ENCODE data around the gene LIME1. TPM values are rescaled to one million over a fixed set of nuclear protein-coding genes. Genes with fewer than 3 reads are reported as not detected.
A peak's percentile ranks its signal among the peaks of the same experiment; 100 is the strongest.

Gene LIME1
- total and polyA plus RNA-seq, 2 of the 8 experiments (the other 6 are each of a cell fraction or from before 2014, with no cell fraction given) = 4.5 to 5.9 TPM

DNA sequence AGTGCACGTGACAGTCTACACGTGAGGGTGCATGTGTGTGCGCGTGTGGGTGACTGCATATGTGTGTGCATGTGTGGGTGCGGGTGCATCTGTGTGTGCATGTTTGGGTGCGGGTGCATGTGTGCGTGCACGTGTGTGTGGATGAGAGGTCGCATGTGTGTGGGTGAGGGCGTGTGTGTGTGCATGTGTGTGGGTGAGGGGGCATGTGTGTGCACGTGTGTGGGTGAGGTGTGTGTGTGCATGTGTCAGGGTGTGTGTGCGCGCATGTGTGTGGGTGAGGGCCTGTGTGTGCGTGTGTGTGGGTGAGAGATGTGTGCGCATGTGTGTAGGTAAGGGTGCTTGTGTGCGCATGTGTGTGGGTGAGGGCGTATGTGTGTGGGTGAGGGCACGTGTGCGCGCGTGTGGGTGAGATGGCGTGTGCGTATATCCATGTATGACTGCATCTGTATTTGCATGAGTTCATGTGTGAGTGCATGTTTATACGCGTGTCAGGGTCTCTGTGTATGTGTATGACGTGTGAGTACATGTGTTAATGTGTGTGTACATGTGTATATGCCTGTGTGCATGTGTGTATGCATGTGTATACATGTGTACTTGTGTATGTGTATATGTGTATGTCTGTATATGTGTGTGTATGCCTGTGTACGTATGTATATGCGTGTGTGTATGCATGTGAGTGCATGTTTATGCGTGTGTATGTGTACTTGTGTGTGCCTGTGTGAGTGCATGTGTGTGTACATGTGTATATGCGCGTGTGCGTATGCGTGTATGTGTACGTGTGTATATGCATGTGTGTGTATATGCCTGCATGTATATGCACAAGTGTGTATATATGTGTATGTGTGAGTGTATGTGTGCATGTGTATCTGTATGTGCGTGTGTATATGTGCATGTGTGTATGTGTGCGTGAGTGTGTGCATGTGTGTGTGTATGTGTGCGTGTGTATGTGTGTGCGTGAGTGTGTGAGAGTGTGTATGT lies 4.1 kb upstream of the LIME1 start:
- peaks cover 16% of the 10 kb centered on the region for H3K79me1 ChIP-seq (ENCODE audit: low read depth, low read length)
- peaks cover 5 to 48% of the 10 kb centered on the region in 2 experiments for H4K20me1 ChIP-seq (replicated peaks in 1 of 2; ENCODE audit: control insufficient read depth in 1 of 2, insufficient read depth in 2 of 2, low read length in 2 of 2)
- no peak overlapping the region for H3K23ac ChIP-seq (ENCODE audit: insufficient read length)
- 0 out of 2 replicates have a peak overlapping the region, but pooled peaks have one; percentile 7 for H2BK20ac ChIP-seq (ENCODE audit: low read length)
- H3K4ac ChIP-seq (replicated peaks; ENCODE audit: insufficient read length, low read depth, low read length) = no peak overlapping the region
- H3K14ac ChIP-seq (ENCODE audit: insufficient read length) = no peak overlapping the region
- H3K4me3 ChIP-seq (ENCODE audit: extremely low read depth in 1 of 4, insufficient read depth in 2 of 4, low read depth in 3 of 4, low read length in 4 of 4) = no peak overlapping the region
- peaks cover 3% of the 10 kb centered on the region for H3K23me2 ChIP-seq (ENCODE audit: low read depth, low read length)
- H4K5ac ChIP-seq (ENCODE audit: insufficient read length, low read depth, low read length) = no peak overlapping the region
- DNase-seq (ENCODE audit: low read depth in 1 of 2, low spot score in 2 of 2) = no peak
- WGBS, 2 experiments (ENCODE audit: extremely low coverage in 1 of 2, insufficient coverage in 1 of 2, insufficient read length in 1 of 2, insufficient replicate concordance in 2 of 2, low coverage in 1 of 2, low lambda C conversion rate in 2 of 2, missing lambda C conversion rate in 1 of 2) = 84% methylated on average over 38 of the region's 38 CpGs; no CpG with 5 or more reads in 1 of the 2 experiments
- FAIRE-seq = no peak
- no peak overlapping the region for H4K8ac ChIP-seq (ENCODE audit: extremely low read depth, insufficient read depth, low read length)
- H2AK5ac ChIP-seq (ENCODE audit: low read depth, low read length) = no peak overlapping the region
- H2BK12ac ChIP-seq (ENCODE audit: low read depth, low read length) = no peak overlapping the region; the same call in 1 of the 2 replicates
- no peak overlapping the region for H3K56ac ChIP-seq (replicated peaks; ENCODE audit: insufficient read length, low read depth, low read length)
- no peak for TF ChIP-seq ZNF274 (IDR thresholded peaks at IDR 0.05; ENCODE audit: borderline replicate concordance, extremely low read depth, low read length)
- no peak for TF ChIP-seq NRF1 (IDR thresholded peaks at IDR 0.05; ENCODE audit: low read depth, low read length)
- no peak for TF ChIP-seq TEAD4 (IDR thresholded peaks at IDR 0.05; ENCODE audit: low read depth, low read length)
- TF ChIP-seq SRF (IDR thresholded peaks at IDR 0.05; ENCODE audit: low read depth, low read length) = no peak
- TF ChIP-seq SIRT6 (IDR thresholded peaks at IDR 0.05; ENCODE audit: low read length) = no peak
- TF ChIP-seq RFX5 (IDR thresholded peaks at IDR 0.05; ENCODE audit: borderline replicate concordance, low read depth, low read length) = no peak
- TF ChIP-seq BCL11A (IDR thresholded peaks at IDR 0.05; ENCODE audit: low read depth in 2 of 2, low read length in 2 of 2) = no peak
- no peak for TF ChIP-seq MAFK (IDR thresholded peaks at IDR 0.05; ENCODE audit: low read depth, low read length)
- H3K4me2 ChIP-seq (ENCODE audit: insufficient read depth in 1 of 2, low read depth in 2 of 2, low read length in 2 of 2) = no peak overlapping the region
- no peak overlapping the region for H2AFZ ChIP-seq (ENCODE audit: low read length)
- no peak overlapping the region for H3K18ac ChIP-seq (ENCODE audit: extremely low read depth, low read length)
- H4K91ac ChIP-seq (replicated peaks; ENCODE audit: insufficient read length, low read length) = no peak overlapping the region
- ChIA-PET POLR2A (ENCODE audit: partially characterized antibody) (interaction anchor here (1.0 to 1.9 kb wide), 2 partner anchors 15 to 34 kb away, joined by 3 to 7 read pairs; no protein-coding TSS in a partner anchor), CTCF (ENCODE audit: partially characterized antibody) (interaction anchor here (1.4 kb wide), 1 partner anchor 16 kb away, joined by 4 read pairs; no protein-coding TSS in a partner anchor)
- peaks cover 0 to 14% (median 7%) of the 10 kb centered on the region in 4 experiments; a peak in 5 of 8 replicates for H3K36me3 ChIP-seq (ENCODE audit: control insufficient read depth in 2 of 4, insufficient read depth in 4 of 4, low read length in 3 of 4)
- peaks cover 0 to 8% of the 10 kb centered on the region in 2 experiments; a peak in 1 of 4 replicates for H3K79me2 ChIP-seq (ENCODE audit: control insufficient read depth in 1 of 2, insufficient read depth in 2 of 2, low read length in 2 of 2)
- H2BK120ac ChIP-seq (replicated peaks; ENCODE audit: low read depth, low read length) = peak overlapping the region; percentile 43
- peaks cover 0 to 3% (median 1%) of the 10 kb centered on the region in 4 experiments; a peak in 1 of 7 replicates for H3K27me3 ChIP-seq (replicated peaks in 1 of 4; ENCODE audit: control insufficient read depth in 3 of 4, extremely low read depth in 1 of 4, insufficient read depth in 3 of 4, low read length in 3 of 4)
- H2BK15ac ChIP-seq (ENCODE audit: low read length) = no peak overlapping the region
- peaks cover 0 to 4% of the 10 kb centered on the region in 2 experiments; a peak in 2 of 4 replicates for H3K9me3 ChIP-seq (ENCODE audit: insufficient read depth in 2 of 2, low read depth in 1 of 2, low read length in 1 of 2)
- no peak overlapping the region for H3K27ac ChIP-seq (ENCODE audit: low read depth, low read length)
- H2BK5ac ChIP-seq (ENCODE audit: low read depth, low read length) = no peak overlapping the region
- H3K9ac ChIP-seq (replicated peaks in 1 of 4; ENCODE audit: extremely low read depth in 1 of 4, low read depth in 3 of 4, low read length in 3 of 4) = no peak overlapping the region
- H3K4me1 ChIP-seq (replicated peaks in 1 of 4; ENCODE audit: control insufficient read depth in 3 of 4, insufficient read depth in 4 of 4, low read length in 3 of 4) = peaks cover 0 to 3% (median 0%) of the 10 kb centered on the region in 4 experiments; a peak in 1 of 7 replicates
